ENCODE measurements around the gene KRTAP29-1.

GRCh38 chr17:41325126-41325525 lies 22.5 kb upstream of the KRTAP29-1 start:
- TF ChIP-seq CTCF (IDR thresholded peaks at IDR 0.05; ENCODE audit: low read depth, low read length) (no peak), MAX (IDR thresholded peaks at IDR 0.05; ENCODE audit: low read depth, low read length) (no peak)
